ENCODE results near the gene ZNF775.

DNA sequence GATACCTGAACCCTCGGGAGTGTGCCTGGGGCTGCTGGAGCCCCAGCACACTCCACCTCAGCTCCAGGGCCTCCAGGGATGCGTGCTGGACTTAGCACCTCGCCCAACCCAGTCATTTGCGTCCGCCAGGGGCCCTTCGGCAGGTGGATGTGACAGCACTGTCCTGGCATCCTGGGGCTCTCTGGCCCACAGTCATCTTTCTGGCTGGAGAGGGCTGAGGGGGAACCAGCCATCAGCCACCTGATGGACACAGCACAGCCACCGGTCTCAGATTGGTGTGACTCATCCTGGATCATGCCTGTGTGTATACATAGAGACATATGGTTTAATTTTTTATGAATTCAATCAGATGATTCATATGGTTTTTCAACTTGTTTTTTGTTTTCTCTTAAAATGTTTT is 11.1 kb downstream of the ZNF775 start:
- TF ChIP-seq, protein P1, sequence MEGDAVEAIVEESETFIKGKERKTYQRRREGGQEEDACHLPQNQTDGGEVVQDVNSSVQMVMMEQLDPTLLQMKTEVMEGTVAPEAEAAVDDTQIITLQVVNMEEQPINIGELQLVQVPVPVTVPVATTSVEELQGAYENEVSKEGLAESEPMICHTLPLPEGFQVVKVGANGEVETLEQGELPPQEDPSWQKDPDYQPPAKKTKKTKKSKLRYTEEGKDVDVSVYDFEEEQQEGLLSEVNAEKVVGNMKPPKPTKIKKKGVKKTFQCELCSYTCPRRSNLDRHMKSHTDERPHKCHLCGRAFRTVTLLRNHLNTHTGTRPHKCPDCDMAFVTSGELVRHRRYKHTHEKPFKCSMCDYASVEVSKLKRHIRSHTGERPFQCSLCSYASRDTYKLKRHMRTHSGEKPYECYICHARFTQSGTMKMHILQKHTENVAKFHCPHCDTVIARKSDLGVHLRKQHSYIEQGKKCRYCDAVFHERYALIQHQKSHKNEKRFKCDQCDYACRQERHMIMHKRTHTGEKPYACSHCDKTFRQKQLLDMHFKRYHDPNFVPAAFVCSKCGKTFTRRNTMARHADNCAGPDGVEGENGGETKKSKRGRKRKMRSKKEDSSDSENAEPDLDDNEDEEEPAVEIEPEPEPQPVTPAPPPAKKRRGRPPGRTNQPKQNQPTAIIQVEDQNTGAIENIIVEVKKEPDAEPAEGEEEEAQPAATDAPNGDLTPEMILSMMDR (IDR thresholded peaks at IDR 0.05): no peak
- TF ChIP-seq ZFX (IDR thresholded peaks at IDR 0.05; ENCODE audit: borderline replicate concordance): no peak

Data from 22Rv1 (cell line).